Kidney epithelial cell (primary cell): ENCODE results near the gene UNC79. TPM values are rescaled to one million over a fixed set of nuclear protein-coding genes. Genes with fewer than 3 reads are reported as not detected.

Experiments
- DNase-seq: peaks from one replicate; pipeline ENCODE4 v3.0.0-alpha.2; 2010; ENCODE audit warnings: low read depth
- H3K27me3 ChIP-seq: 2 replicates; pipeline ENCODE4 v1.6.0; 2011; ENCODE audit warnings: low read length; ENCODE audit not compliant: control insufficient read depth, insufficient read depth
- H3K36me3 ChIP-seq: 2 replicates; pipeline ENCODE4 v1.5.1; 2011; ENCODE audit warnings: low read length; ENCODE audit not compliant: control insufficient read depth, insufficient read depth
- H3K4me3 ChIP-seq: 2 replicates; pipeline ENCODE4 v1.5.1; 2011; ENCODE audit warnings: low read depth, mild to moderate bottlenecking, control low read depth, low read length
- CTCF ChIP-seq: IDR thresholded peaks from 2 replicates; pipeline ENCODE4 v1.5.1; 2011; ENCODE audit warnings: mild to moderate bottlenecking, moderate library complexity, low read length, control low read depth, inconsistent platforms; ENCODE audit not compliant: insufficient read depth, poor library complexity, severe bottlenecking
- total RNA-seq: library from RNA; depleted of rRNA; stranded (reverse); fragments of >200 nt; gene quantifications from 2 replicates; pipeline ENCODE4 v1.2.3, GENCODE V29; 2015

The UNC79 gene
- total RNA-seq, 1 donor from 2014 or later = 0.13 TPM

- H3K27me3 ChIP-seq = no peaks in the 10 kb centered on the region
- no peaks in the 10 kb centered on the region for H3K36me3 ChIP-seq
- no peak for DNase-seq
- TF ChIP-seq CTCF = no peak
- H3K4me3 ChIP-seq = no peak overlapping the region
Measured at GRCh38 chr14:93638790-93639189, 208.1 kb downstream of the UNC79 start.

DNA sequence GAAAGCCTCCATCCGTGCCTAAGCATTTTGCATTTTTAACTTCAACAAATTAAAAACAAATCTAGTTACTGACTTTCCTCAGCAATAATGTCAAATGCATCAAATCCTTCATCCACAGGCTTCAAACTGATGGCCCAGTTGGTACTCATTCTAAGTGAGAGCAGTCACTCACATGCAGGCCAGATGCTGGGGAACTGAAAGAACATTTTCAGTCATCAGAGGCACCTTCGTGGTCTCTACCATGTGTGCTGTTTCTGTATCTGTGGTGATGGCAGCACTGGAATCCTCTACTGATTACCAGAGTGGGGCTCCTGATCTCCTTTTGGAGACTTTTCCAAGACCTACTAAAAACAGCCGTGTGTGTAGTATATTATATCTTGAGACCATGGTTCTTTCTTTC lies 212.4 kb downstream of the UNC79 start:
- no peak for TF ChIP-seq CTCF
- H3K36me3 ChIP-seq = no peaks in the 10 kb centered on the region
- no peaks in the 10 kb centered on the region for H3K27me3 ChIP-seq
- no peak for DNase-seq
- no peak overlapping the region for H3K4me3 ChIP-seq

DNA sequence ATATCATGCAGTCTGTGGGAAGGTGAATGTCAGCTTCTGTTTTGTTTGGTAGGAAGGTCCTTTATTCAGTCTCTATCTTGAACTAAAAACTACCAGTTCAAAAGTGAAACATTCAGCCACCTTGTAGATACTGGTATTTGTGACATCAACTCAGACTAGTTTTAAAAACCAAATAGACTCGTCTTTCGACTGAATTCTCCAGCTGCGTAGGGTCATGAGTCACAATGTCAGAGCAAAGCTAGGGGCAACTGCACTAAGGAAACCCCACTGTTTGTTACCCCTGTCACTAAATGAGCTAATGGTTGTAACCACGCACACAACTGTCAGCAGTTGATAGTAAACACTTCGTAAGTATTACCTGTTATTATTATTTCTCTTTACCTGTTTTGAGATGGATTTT lies 212.9 kb downstream of the UNC79 start:
- no peak for TF ChIP-seq CTCF

DNA sequence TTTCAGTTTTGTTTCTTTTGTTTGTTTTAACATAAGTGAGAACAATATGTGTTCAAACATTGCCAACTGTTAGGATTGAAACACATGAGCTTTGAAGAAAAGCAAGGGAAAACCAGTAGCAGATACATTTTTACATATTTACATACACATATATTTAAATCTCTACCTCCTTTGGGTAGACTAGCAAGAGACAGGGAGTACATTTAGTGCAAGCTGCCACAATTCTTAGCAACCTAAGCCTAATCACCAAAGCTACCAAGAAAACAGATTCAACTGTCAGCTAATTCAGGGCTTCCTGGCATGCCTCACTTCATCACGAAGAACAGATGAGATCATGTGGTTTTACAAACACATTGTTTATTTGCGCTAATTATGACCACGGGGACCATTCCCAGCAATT lies 214.5 kb downstream of the UNC79 start:
- H3K27me3 ChIP-seq = no peaks in the 10 kb centered on the region
- H3K4me3 ChIP-seq = no peak overlapping the region
- H3K36me3 ChIP-seq = no peaks in the 10 kb centered on the region
- no peak for TF ChIP-seq CTCF
- DNase-seq = no peak

More for the DNA sequence above, 212.9 kb downstream of the UNC79 start:
- Histone ChIP-seq H3K4me3 (no peak overlapping the region), H3K36me3 (no peaks in the 10 kb centered on the region), H3K27me3 (no peaks in the 10 kb centered on the region)
- DNase-seq = no peak

GRCh38 chr14:93648440-93649168 lies 217.9 kb downstream of the UNC79 start:
- peak; percentile 23 for TF ChIP-seq CTCF
- H3K4me3 ChIP-seq = no peak overlapping the region
- no peaks in the 10 kb centered on the region for H3K36me3 ChIP-seq
- H3K27me3 ChIP-seq = no peaks in the 10 kb centered on the region
- DNase-seq = no peak

GRCh38 chr14:93654599-93654998 lies 223.9 kb downstream of the UNC79 start:
- H3K36me3 ChIP-seq = no peaks in the 10 kb centered on the region
- no peak overlapping the region for H3K4me3 ChIP-seq
- no peak for TF ChIP-seq CTCF
- no peaks in the 10 kb centered on the region for H3K27me3 ChIP-seq
- no peak for DNase-seq
